Tibial artery (tissue), 4 donors: Measurements from ENCODE around the gene GNAT3.

ENCODE experiments used
- DNase-seq, 2 donors: peaks; one replicate each; pipeline ENCODE4 v3.0.0-alpha.2; 2019
- H3K27ac ChIP-seq, 2 donors: fragments of 200-600 bp; sonication (generic) in 1 of 2; 1 replicate in 1 of 2; 2 replicates in 1 of 2; pipeline ENCODE4 v1.5.1; 2018 to 2019; ENCODE audit warnings: mild to moderate bottlenecking in 1 of 2
- H3K27me3 ChIP-seq, 2 donors: fragments of 200-600 bp; sonication (generic) in 1 of 2; one replicate each; pipeline versions ENCODE4 v1.5.1 to v1.6.0; 2016 to 2019
- H3K36me3 ChIP-seq, 3 donors: fragments of 200-600 bp; sonication (generic) in 2 of 3; one replicate each; pipeline ENCODE4 v1.5.1; 2016 to 2019; ENCODE audit warnings: mild to moderate bottlenecking in 2 of 3
- H3K4me1 ChIP-seq, 4 donors: fragments of 200-600 bp; sonication (generic) in 2 of 4; 1 replicate in 3 of 4; 2 replicates in 1 of 4; pipeline ENCODE4 v1.5.1; 2016 to 2019
- H3K4me3 ChIP-seq, 2 donors: fragments of 200-600 bp; sonication (generic) in 1 of 2; 1 replicate in 1 of 2; 2 replicates in 1 of 2; pipeline ENCODE4 v1.5.1; 2018 to 2019; ENCODE audit warnings: mild to moderate bottlenecking in 2 of 2
- H3K9me3 ChIP-seq, 3 donors: fragments of 200-600 bp; sonication (generic) in 1 of 3; one replicate each; pipeline ENCODE4 v1.5.1; 2016 to 2019
- CTCF ChIP-seq, 2 experiments: fragments of 200-600 bp in 1 of 2; fragments of 450-650 bp in 1 of 2; IDR thresholded peaks; one replicate each; pipeline ENCODE4 v1.5.1; 2017 to 2019; ENCODE audit warnings: antibody characterized with exemption in 2 of 2, mild to moderate bottlenecking in 1 of 2, moderate library complexity in 1 of 2
- intact Hi-C: fragments of 100-400 bp; cut with DNase I; formaldehyde crosslinking; loops from one replicate; pipeline ENCODE4 v1.15.0; 2023; ENCODE audit warnings: low total_unique reads

GNAT3 gene

GRCh38 chr7:80493121-80493849 lies 18.6 kb downstream of the GNAT3 start:
- Histone ChIP-seq H3K9me3 (no peaks in the 10 kb centered on the region), H3K4me3 (no peak overlapping the region), H3K36me3 (no peaks in the 10 kb centered on the region), H3K27ac (no peak overlapping the region), H3K27me3 (no peaks in the 10 kb centered on the region), H3K4me1 (peaks cover 0 to 2% (median under 1%) of the 10 kb centered on the region in 4 donors)
- intact Hi-C loops: no loop called here
- DNase-seq: no peak
- TF ChIP-seq CTCF (IDR thresholded peaks at IDR 0.05): no peak

GRCh38 chr7:80491462-80491861 lies 20.4 kb downstream of the GNAT3 start:
- no peak for DNase-seq
- no peaks in the 10 kb centered on the region for H3K36me3 ChIP-seq
- no peaks in the 10 kb centered on the region for H3K4me1 ChIP-seq
- H3K4me3 ChIP-seq: no peak overlapping the region
- H3K27me3 ChIP-seq: no peaks in the 10 kb centered on the region
- H3K27ac ChIP-seq: no peak overlapping the region
- TF ChIP-seq CTCF (IDR thresholded peaks at IDR 0.05): no peak
- intact Hi-C loops: no loop called here
- H3K9me3 ChIP-seq: no peaks in the 10 kb centered on the region

- no peak for DNase-seq
- no peak for TF ChIP-seq CTCF (IDR thresholded peaks at IDR 0.05)
- H3K4me1 ChIP-seq: no peaks in the 10 kb centered on the region
- no peaks in the 10 kb centered on the region for H3K9me3 ChIP-seq
- no peaks in the 10 kb centered on the region for H3K36me3 ChIP-seq
- H3K4me3 ChIP-seq: no peak overlapping the region
- no peaks in the 10 kb centered on the region for H3K27me3 ChIP-seq
- no peak overlapping the region for H3K27ac ChIP-seq
- intact Hi-C loops: no loop called here
Observed at GRCh38 chr7:80488851-80489370, 23.0 kb downstream of the GNAT3 start.

- Histone ChIP-seq H3K4me1 (no peaks in the 10 kb centered on the region), H3K4me3 (no peak overlapping the region), H3K27ac (no peak overlapping the region), H3K36me3 (no peaks in the 10 kb centered on the region), H3K9me3 (no peaks in the 10 kb centered on the region), H3K27me3 (no peaks in the 10 kb centered on the region)
- intact Hi-C loops: no loop called here
- no peak for TF ChIP-seq CTCF (IDR thresholded peaks at IDR 0.05)
- DNase-seq: no peak
Observed at GRCh38 chr7:80488406-80488805, 23.5 kb downstream of the GNAT3 start.

GRCh38 chr7:80485721-80486120 lies 26.1 kb downstream of the GNAT3 start:
- Histone ChIP-seq H3K27ac (no peak overlapping the region), H3K36me3 (no peaks in the 10 kb centered on the region), H3K4me3 (no peak overlapping the region), H3K9me3 (no peaks in the 10 kb centered on the region), H3K27me3 (no peaks in the 10 kb centered on the region), H3K4me1 (no peaks in the 10 kb centered on the region)
- no peak for TF ChIP-seq CTCF (IDR thresholded peaks at IDR 0.05)
- intact Hi-C loops: no loop called here
- no peak for DNase-seq
